Sigmoid colon (tissue), 7 donors: Measurements from ENCODE around the gene ATP5F1D. TPM values are rescaled to one million over a fixed set of nuclear protein-coding genes. Genes with fewer than 3 reads are reported as not detected.

ENCODE experiments used
- DNase-seq: peaks from one replicate; pipeline ENCODE4 v3.0.0-alpha.2; 2019
- H3K27ac ChIP-seq, 4 donors: fragments of 200-600 bp; sonication (generic); one replicate each; pipeline ENCODE4 v1.5.1; 2016 to 2019; ENCODE audit warnings: mild to moderate bottlenecking in 1 of 4
- H3K27me3 ChIP-seq, 3 donors: fragments of 200-600 bp; sonication (generic); one replicate each; pipeline ENCODE4 v1.5.1; 2019; ENCODE audit warnings: mild to moderate bottlenecking in 1 of 3
- H3K36me3 ChIP-seq, 4 donors: fragments of 200-600 bp; sonication (generic); one replicate each; pipeline ENCODE4 v1.5.1; 2016 to 2019
- H3K4me1 ChIP-seq, 4 donors: fragments of 200-600 bp; sonication (generic); one replicate each; pipeline ENCODE4 v1.5.1; 2017 to 2019
- H3K4me3 ChIP-seq, 4 donors: fragments of 200-600 bp; sonication (generic); one replicate each; pipeline ENCODE4 v1.5.1; 2017 to 2019; ENCODE audit warnings: mild to moderate bottlenecking in 2 of 4, moderate library complexity in 1 of 4
- H3K9me3 ChIP-seq, 4 donors: fragments of 200-600 bp in 3 of 4; sonication (generic) in 3 of 4; one replicate each; pipeline versions ENCODE4 v1.5.1 to v1.6.1; 2013 to 2019
- EP300 ChIP-seq, 4 donors: sonication (generic); formaldehyde crosslinking; IDR thresholded peaks; one replicate each; pipeline ENCODE4 v1.6.1; 2017; ENCODE audit warnings: antibody characterized with exemption in 4 of 4
- POLR2A ChIP-seq, 2 donors: fragments of 450-650 bp; IDR thresholded peaks; one replicate each; pipeline ENCODE4 v1.6.1; 2016; ENCODE audit warnings: antibody characterized with exemption in 2 of 2, mild to moderate bottlenecking in 2 of 2, moderate library complexity in 2 of 2
- POLR2AphosphoS5 ChIP-seq, 4 donors: sonication (generic); formaldehyde crosslinking; IDR thresholded peaks; one replicate each; pipeline ENCODE4 v1.6.1; 2017; ENCODE audit warnings: antibody characterized with exemption in 4 of 4
- WGBS, 2 donors: extraction: QIAGEN DNeasy Blood & Tissue Kit; methylation state at CpG; one replicate each; pipeline ENCODE4 v1.1.7; 2013; 5-methylcytosine and 5-hydroxymethylcytosine counted together
- intact Hi-C: fragments of 100-400 bp; cut with DNase I; formaldehyde crosslinking; loops from one replicate; pipeline ENCODE4 v1.15.1; 2023
- polyA plus RNA-seq, 3 donors: library from polyadenylated mRNA; stranded (reverse); fragments of 200-250 nt; gene quantifications; one replicate each; pipeline ENCODE4 v1.2.3, GENCODE V29; 2013
- total RNA-seq, 4 donors: library from RNA; depleted of rRNA; stranded (reverse); fragments of >200 nt; gene quantifications; one replicate each; pipeline ENCODE4 v1.1.0, GENCODE V29; 2016
- TF ChIP-seq, protein P1 (sequence below), 4 experiments: fragments of 450-650 bp in 3 of 4; fragments of 200-600 bp in 1 of 4; IDR thresholded peaks; one replicate each; pipeline ENCODE4 v1.5.1; 2016 to 2019; ENCODE audit warnings: antibody characterized with exemption in 4 of 4, mild to moderate bottlenecking in 3 of 4, moderate library complexity in 2 of 4
- donor health status: healthy with polysubstance abuse.
- donor health status: Bipolar disorder and iron deficiency.
- donor health status: healthy.

The ATP5F1D gene
- total and polyA plus RNA-seq, 7 donors = 74.7 to 390 (median 112) TPM

DNA sequence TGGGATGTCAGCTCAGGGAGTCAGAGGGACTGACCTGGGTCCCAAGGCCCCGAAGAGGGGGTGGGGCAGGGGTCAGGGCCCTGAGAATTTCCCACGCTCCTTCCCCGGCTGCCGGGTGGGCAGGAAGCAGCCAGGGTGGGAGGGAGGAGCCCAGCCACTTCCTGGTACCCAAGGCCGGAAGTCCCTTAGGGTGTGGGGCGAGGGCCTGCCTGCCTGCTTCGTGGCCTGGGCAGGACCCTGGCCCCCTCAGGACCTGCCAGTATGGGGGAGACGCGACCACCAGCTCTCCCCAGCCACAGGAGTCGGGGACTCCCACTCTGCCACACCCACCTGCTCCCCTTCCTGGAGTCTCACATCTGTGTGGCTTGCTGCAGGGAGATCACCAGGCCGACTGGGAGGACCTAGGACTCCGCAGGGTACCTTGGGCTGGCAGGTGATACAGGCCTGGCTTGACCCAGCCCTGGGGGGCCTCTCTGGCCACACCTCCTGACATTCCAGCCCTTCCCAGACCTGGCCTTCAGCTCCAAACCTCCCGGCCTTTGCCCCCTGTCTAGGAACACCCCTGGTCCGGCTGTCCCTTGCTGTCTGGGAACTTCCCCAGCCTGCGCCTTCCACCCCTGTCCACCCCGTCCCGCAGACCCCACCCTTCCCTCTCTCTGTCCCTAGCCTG, 17.8 kb downstream of the ATP5F1D start:
- H3K27me3 ChIP-seq = no peaks in the 10 kb centered on the region
- H3K4me3 ChIP-seq = peak overlapping the region in 2 of 4 donors; percentile 18 to 28
- intact Hi-C loops = no loop called here
- H3K27ac ChIP-seq = peak overlapping the region; percentile 96 to 100 (median 100)
- DNase-seq = peak; percentile 80
- peaks cover 0 to 79% (median 74%) of the 10 kb centered on the region in 4 donors for H3K4me1 ChIP-seq
- peaks cover 17 to 39% (median 23%) of the 10 kb centered on the region in 4 donors for H3K36me3 ChIP-seq
- TF ChIP-seq POLR2A (IDR thresholded peaks at IDR 0.05) (peak in 1 of 2 donors; percentile 52), POLR2AphosphoS5 (IDR thresholded peaks at IDR 0.05) (peak; percentile 44 to 76 (median 70)), EP300 (IDR thresholded peaks at IDR 0.05) (peak in 1 of 4 donors; percentile 11)
- TF ChIP-seq, protein P1, sequence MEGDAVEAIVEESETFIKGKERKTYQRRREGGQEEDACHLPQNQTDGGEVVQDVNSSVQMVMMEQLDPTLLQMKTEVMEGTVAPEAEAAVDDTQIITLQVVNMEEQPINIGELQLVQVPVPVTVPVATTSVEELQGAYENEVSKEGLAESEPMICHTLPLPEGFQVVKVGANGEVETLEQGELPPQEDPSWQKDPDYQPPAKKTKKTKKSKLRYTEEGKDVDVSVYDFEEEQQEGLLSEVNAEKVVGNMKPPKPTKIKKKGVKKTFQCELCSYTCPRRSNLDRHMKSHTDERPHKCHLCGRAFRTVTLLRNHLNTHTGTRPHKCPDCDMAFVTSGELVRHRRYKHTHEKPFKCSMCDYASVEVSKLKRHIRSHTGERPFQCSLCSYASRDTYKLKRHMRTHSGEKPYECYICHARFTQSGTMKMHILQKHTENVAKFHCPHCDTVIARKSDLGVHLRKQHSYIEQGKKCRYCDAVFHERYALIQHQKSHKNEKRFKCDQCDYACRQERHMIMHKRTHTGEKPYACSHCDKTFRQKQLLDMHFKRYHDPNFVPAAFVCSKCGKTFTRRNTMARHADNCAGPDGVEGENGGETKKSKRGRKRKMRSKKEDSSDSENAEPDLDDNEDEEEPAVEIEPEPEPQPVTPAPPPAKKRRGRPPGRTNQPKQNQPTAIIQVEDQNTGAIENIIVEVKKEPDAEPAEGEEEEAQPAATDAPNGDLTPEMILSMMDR (IDR thresholded peaks at IDR 0.05) = no peak
- 2 to 8% methylated on average over 17 of the region's 17 CpGs for WGBS, 2 donors
- H3K9me3 ChIP-seq = no peaks in the 10 kb centered on the region

DNA sequence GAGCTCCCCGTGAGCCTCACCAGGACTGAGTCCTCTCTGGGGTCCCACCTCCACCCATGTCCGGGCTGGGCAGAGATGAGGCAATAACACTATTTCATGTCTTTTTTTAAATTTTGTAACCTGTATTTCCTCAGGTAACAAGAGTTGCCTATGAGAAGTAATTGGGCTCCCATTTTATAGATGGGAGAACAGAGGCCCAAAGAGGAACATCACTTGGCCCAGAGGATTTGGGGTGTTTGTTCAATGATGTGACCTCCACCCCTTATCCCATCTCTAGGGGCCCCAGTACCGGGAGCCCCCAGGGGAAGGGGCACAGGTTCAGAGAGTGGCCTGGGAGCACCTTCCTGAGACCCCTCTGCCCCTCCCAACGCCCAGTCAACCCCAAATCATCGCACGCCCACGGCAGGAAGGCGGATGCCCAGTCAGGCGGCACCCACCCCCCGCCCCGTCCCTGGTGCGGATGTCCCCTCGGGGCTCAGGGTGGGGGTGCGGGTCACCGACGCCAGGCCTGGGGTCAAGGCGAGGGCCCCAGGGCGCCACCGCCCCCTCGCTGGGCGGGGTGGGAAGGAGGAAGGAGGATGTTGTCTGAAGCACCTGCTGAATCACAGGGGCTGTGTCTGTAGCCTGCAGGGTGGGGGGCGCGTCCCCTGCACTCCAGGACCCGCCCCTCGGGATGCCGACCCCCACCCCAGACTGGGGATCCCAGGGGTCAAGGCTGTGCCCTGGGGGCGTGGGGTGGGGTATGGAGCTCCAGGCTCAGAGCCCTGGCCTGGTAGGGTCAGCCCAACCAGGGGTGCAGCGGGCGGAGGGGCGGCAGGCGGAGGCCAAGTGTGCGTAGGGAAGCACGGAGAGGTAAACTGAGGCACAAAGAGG, 18.6 kb downstream of the ATP5F1D start:
- Histone ChIP-seq H3K9me3 (no peaks in the 10 kb centered on the region), H3K4me3 (peak overlapping the region in 3 of 4 donors; percentile 56 to 69 (median 66)), H3K27ac (peak overlapping the region; percentile 96 to 100 (median 100)), H3K4me1 (peaks cover 0 to 73% (median 69%) of the 10 kb centered on the region in 4 donors), H3K27me3 (no peaks in the 10 kb centered on the region), H3K36me3 (peaks cover 9 to 32% (median 17%) of the 10 kb centered on the region in 4 donors)
- TF ChIP-seq POLR2AphosphoS5 (IDR thresholded peaks at IDR 0.05) = peak in 2 of 4 donors; percentile 30 to 47
- TF ChIP-seq EP300 (IDR thresholded peaks at IDR 0.05) = no peak
- TF ChIP-seq POLR2A (IDR thresholded peaks at IDR 0.05) = no peak
- TF ChIP-seq, protein P1 (IDR thresholded peaks at IDR 0.05) = no peak
- DNase-seq = peak; percentile 73
- intact Hi-C loops = loop anchor here (10.0 kb wide), 1 partner anchor 685 kb away; the partner anchor contains the start of gene BSG
- 9 to 11% methylated on average over 33 of the region's 33 CpGs for WGBS, 2 donors

- TF ChIP-seq POLR2A (IDR thresholded peaks at IDR 0.05) = peak; percentile 13 to 67
- no peak for TF ChIP-seq EP300 (IDR thresholded peaks at IDR 0.05)
- peak; percentile 55 to 86 (median 80) for TF ChIP-seq POLR2AphosphoS5 (IDR thresholded peaks at IDR 0.05)
- TF ChIP-seq, protein P1 (IDR thresholded peaks at IDR 0.05) = no peak
- H3K27ac ChIP-seq = peak overlapping the region; percentile 96 to 100 (median 100)
- peak; percentile 99 for DNase-seq
- WGBS, 2 donors = 1% methylated on average over 83 of the region's 83 CpGs
- peak overlapping the region; percentile 48 to 69 (median 61) for H3K4me3 ChIP-seq
- intact Hi-C loops = loop anchor here (10.0 kb wide), 1 partner anchor 686 kb away; the partner anchor contains the start of gene BSG
- H3K27me3 ChIP-seq = no peaks in the 10 kb centered on the region
- peaks cover 1 to 23% (median 9%) of the 10 kb centered on the region in 4 donors for H3K36me3 ChIP-seq
- H3K4me1 ChIP-seq = peaks cover 0 to 73% (median 69%) of the 10 kb centered on the region in 4 donors
- H3K9me3 ChIP-seq = no peaks in the 10 kb centered on the region
These were observed 19.4 kb downstream of the ATP5F1D start for GRCh38 chr19:1260749-1261537.

GRCh38 chr19:1261538-1261797, 19.9 kb downstream of the ATP5F1D start:
- peaks cover 0 to 18% (median 6%) of the 10 kb centered on the region in 4 donors for H3K36me3 ChIP-seq
- H3K27ac ChIP-seq = peak overlapping the region; percentile 96 to 100 (median 100)
- H3K4me1 ChIP-seq = peaks cover 0 to 74% (median 71%) of the 10 kb centered on the region in 4 donors
- intact Hi-C loops = loop anchor here (10.0 kb wide), 1 partner anchor 687 kb away; the partner anchor contains the start of gene BSG
- DNase-seq = peak; percentile 78
- H3K4me3 ChIP-seq = peak overlapping the region; percentile 48 to 69 (median 61)
- no peaks in the 10 kb centered on the region for H3K9me3 ChIP-seq
- H3K27me3 ChIP-seq = no peaks in the 10 kb centered on the region
- TF ChIP-seq, protein P1 (IDR thresholded peaks at IDR 0.05) = peak in 1 of 4 experiments; percentile 37
- no peak for TF ChIP-seq EP300 (IDR thresholded peaks at IDR 0.05)
- no peak for TF ChIP-seq POLR2AphosphoS5 (IDR thresholded peaks at IDR 0.05)
- TF ChIP-seq POLR2A (IDR thresholded peaks at IDR 0.05) = no peak
- WGBS, 2 donors = 2 to 9% methylated on average over 14 of the region's 14 CpGs
